Panc1 (cell line): ENCODE measurements around the gene MYOZ2. TPM values are rescaled to one million over a fixed set of nuclear protein-coding genes. Genes with fewer than 3 reads are reported as not detected.

ENCODE experiments used
- ATAC-seq: fragments of 200-7000 bp; cut with Tn5 transposase; 2 replicates; pipeline ENCODE4 v1.9.1; 2020; ENCODE audit warnings: mild to moderate bottlenecking, moderate library complexity
- BruUV-seq: library from RNA; stranded (reverse); fragments of 400-500 nt; replicated peaks from 2 replicates; lab custom pipeline; 2021; lab: Mats Ljungman, UMichigan
- CTCF ChIA-PET: fragments of 300-600 bp; sonication (Branson Sonifier 250); formaldehyde crosslinking; loops from one replicate; lab custom pipeline; 2022; ENCODE audit warnings: antibody characterized with exemption; lab: Charles Lee
- POLR2A ChIA-PET: fragments of 300-600 bp; sonication (Branson Sonifier 250); formaldehyde crosslinking; loops from one replicate; lab custom pipeline; 2022; ENCODE audit warnings: antibody characterized with exemption; lab: Charles Lee
- DNase-seq: peaks from one replicate; pipeline ENCODE4 v3.0.0-alpha.2; 2010; ENCODE audit warnings: low read depth, low spot score
- H3K27ac ChIP-seq: 2 replicates; pipeline ENCODE4 v1.5.1; 2011; ENCODE audit warnings: mild to moderate bottlenecking, low read length, inconsistent platforms
- H3K27me3 ChIP-seq: fragments of 200-500 bp; sonication (Bioruptor generic); 2 replicates; pipeline ENCODE4 v1.6.0; 2014; ENCODE audit warnings: low read length, inconsistent platforms; ENCODE audit not compliant: control insufficient read depth, insufficient read depth
- H3K36me3 ChIP-seq: fragments of 200-500 bp; sonication (Bioruptor generic); 2 replicates; pipeline ENCODE4 v1.5.1; 2014; ENCODE audit warnings: inconsistent platforms, mild to moderate bottlenecking, low read length, moderate library complexity; ENCODE audit not compliant: control insufficient read depth, insufficient read depth
- H3K4me1 ChIP-seq: 2 replicates; pipeline ENCODE4 v1.5.1; 2011; ENCODE audit warnings: inconsistent platforms, mild to moderate bottlenecking, low read length, moderate library complexity; ENCODE audit not compliant: control insufficient read depth, insufficient read depth
- H3K4me3 ChIP-seq, 2 experiments: 2 replicates each; pipeline ENCODE4 v1.5.1; 2011 to 2012; ENCODE audit warnings: low read depth in 2 of 2, low read length in 2 of 2, mild to moderate bottlenecking in 2 of 2, inconsistent platforms in 1 of 2, moderate library complexity in 1 of 2
- H3K9me3 ChIP-seq: fragments of 200-500 bp; sonication (Bioruptor generic); 2 replicates; pipeline ENCODE4 v1.5.1; 2014; ENCODE audit warnings: low read depth, mild to moderate bottlenecking, inconsistent platforms, low read length, moderate library complexity; ENCODE audit not compliant: control insufficient read depth, insufficient read depth
- CTCF ChIP-seq: fragments of 450-650 bp; IDR thresholded peaks from 2 replicates; pipeline ENCODE4 v1.5.1; 2017; ENCODE audit warnings: mild to moderate bottlenecking
- POLR2AphosphoS5 ChIP-seq: IDR thresholded peaks from 2 replicates; pipeline ENCODE4 v1.6.1; 2012; ENCODE audit warnings: mild to moderate bottlenecking, low read depth, low read length, moderate library complexity
- REST ChIP-seq, 2 experiments: IDR thresholded peaks; 2 replicates each; pipeline ENCODE4 v1.6.1; 2011 to 2012; ENCODE audit warnings: low read depth in 2 of 2, control low read depth in 1 of 2, low read length in 1 of 2, mild to moderate bottlenecking in 1 of 2, moderate library complexity in 1 of 2; ENCODE audit not compliant: insufficient read depth in 1 of 2
- SIN3A ChIP-seq: IDR thresholded peaks from 2 replicates; pipeline ENCODE4 v1.6.1; 2012; ENCODE audit warnings: low read depth, mild to moderate bottlenecking, low read length, moderate library complexity, borderline replicate concordance; ENCODE audit not compliant: insufficient read depth
- TCF7L2 ChIP-seq: IDR thresholded peaks from 2 replicates; pipeline ENCODE4 v1.6.1; 2011; ENCODE audit warnings: mild to moderate bottlenecking, low read depth, low read length, inconsistent platforms
- in situ Hi-C: cut with HindIII; loops from 2 replicates; pipeline ENCODE4 v1.10.0; 2016; ENCODE audit warnings: low sequenced_read_pairs, low pct_unique_long_range_greater_than_20kb
- intact Hi-C: fragments of 100-400 bp; cut with micrococcal nuclease; formaldehyde crosslinking; loops from one replicate; pipeline ENCODE4 v1.10.0; 2022; ENCODE audit not compliant: unreplicated experiment
- total RNA-seq: library from RNA; stranded (reverse); gene quantifications from one replicate; pipeline ENCODE4 v1.2.1, GENCODE V29; 2021; ENCODE audit not compliant: unreplicated experiment

The MYOZ2 gene
- total RNA-seq, 1 experiment from 2014 or later, result not detected

GRCh38 chr4:119087656-119088055 is 48.0 kb upstream of the MYOZ2 start:
- Histone ChIP-seq H3K9me3 (no peaks in the 10 kb centered on the region), H3K36me3 (no peaks in the 10 kb centered on the region), H3K27ac (no peak overlapping the region), H3K4me1 (no peaks in the 10 kb centered on the region), H3K27me3 (0 out of 2 replicates have a peak, but pooled peaks cover 2% of the 10 kb centered on the region), H3K4me3 (no peak overlapping the region)
- DNase-seq, result no peak
- in situ Hi-C loops, result no loop called here
- no peak for ATAC-seq
- ChIA-PET CTCF (interaction anchor here (0.6 kb wide), 1 partner anchor 58 kb away, joined by 3 read pairs; no protein-coding TSS in a partner anchor), POLR2A (no interaction called here)
- intact Hi-C loops, result no loop called here
- no TSS peak for BruUV-seq
- TF ChIP-seq POLR2AphosphoS5, result no peak
- TF ChIP-seq REST (IDR thresholded peaks at IDR 0.05; ENCODE audit: insufficient read depth in 1 of 2, low read depth in 2 of 2, low read length in 1 of 2), result no peak
- TF ChIP-seq TCF7L2, result no peak
- TF ChIP-seq SIN3A, result no peak
- TF ChIP-seq CTCF, result no peak

- H3K9me3 ChIP-seq, result no peaks in the 10 kb centered on the region
- DNase-seq (no peak), ATAC-seq (no peak)
- H3K27me3 ChIP-seq, result no peaks in the 10 kb centered on the region
- H3K4me3 ChIP-seq, result no peak overlapping the region
- in situ Hi-C loops, result no loop called here
- no peak overlapping the region for H3K27ac ChIP-seq
- H3K4me1 ChIP-seq, result no peaks in the 10 kb centered on the region
- TF ChIP-seq REST (IDR thresholded peaks at IDR 0.05; ENCODE audit: insufficient read depth in 1 of 2, low read depth in 2 of 2, low read length in 1 of 2) (no peak), TCF7L2 (no peak), CTCF (no peak), POLR2AphosphoS5 (no peak), SIN3A (no peak)
- ChIA-PET POLR2A (no interaction called here), CTCF (no interaction called here)
- no peaks in the 10 kb centered on the region for H3K36me3 ChIP-seq
- intact Hi-C loops, result no loop called here
- no TSS peak for BruUV-seq
Measured at GRCh38 chr4:119093042-119093827, 42.4 kb upstream of the MYOZ2 start.
